RWPE2 (cell line): ENCODE data around the gene DVL1.

Source experiments
- ATAC-seq: fragments of 200-7000 bp; cut with Tn5 transposase; 3 replicates; pipeline ENCODE4 v1.9.1; 2021; ENCODE audit warnings: low read depth
- DNase-seq: peaks from one replicate; pipeline ENCODE4 v3.0.0-alpha.2; 2020; ENCODE audit warnings: low spot score
- H3K27ac ChIP-seq: fragments of 450-650 bp; 2 replicates; pipeline ENCODE4 v1.5.1; 2017; ENCODE audit warnings: mild to moderate bottlenecking; ENCODE audit not compliant: poor library complexity, severe bottlenecking
- H3K27me3 ChIP-seq: fragments of 250-450 bp; sonication (Bioruptor Pico); 2 replicates; pipeline ENCODE4 v1.5.1; 2021; ENCODE audit warnings: mild to moderate bottlenecking, moderate library complexity; ENCODE audit not compliant: insufficient read depth, poor library complexity, severe bottlenecking
- H3K36me3 ChIP-seq: fragments of 250-450 bp; sonication (Bioruptor Pico); 2 replicates; pipeline ENCODE4 v1.5.1; 2020; ENCODE audit warnings: low read depth, mild to moderate bottlenecking, moderate library complexity
- H3K4me1 ChIP-seq: fragments of 250-450 bp; sonication (Bioruptor Pico); 2 replicates; pipeline ENCODE4 v1.5.1; 2021; ENCODE audit warnings: mild to moderate bottlenecking, moderate library complexity; ENCODE audit not compliant: insufficient read depth, poor library complexity, severe bottlenecking
- H3K4me3 ChIP-seq: fragments of 250-450 bp; sonication (Bioruptor Pico); 2 replicates; pipeline ENCODE4 v1.5.1; 2021; ENCODE audit warnings: mild to moderate bottlenecking, moderate library complexity; ENCODE audit not compliant: severe bottlenecking
- H3K9me3 ChIP-seq: fragments of 250-450 bp; sonication (Bioruptor Pico); 2 replicates; pipeline ENCODE4 v1.5.1; 2021; ENCODE audit warnings: mild to moderate bottlenecking, moderate library complexity; ENCODE audit not compliant: severe bottlenecking
- TF ChIP-seq, protein P1 (sequence below): fragments of 450-650 bp; IDR thresholded peaks from one replicate; pipeline ENCODE4 v1.5.1; 2017; ENCODE audit warnings: mild to moderate bottlenecking, moderate library complexity; ENCODE audit not compliant: poor library complexity, severe bottlenecking

DVL1 gene

DNA sequence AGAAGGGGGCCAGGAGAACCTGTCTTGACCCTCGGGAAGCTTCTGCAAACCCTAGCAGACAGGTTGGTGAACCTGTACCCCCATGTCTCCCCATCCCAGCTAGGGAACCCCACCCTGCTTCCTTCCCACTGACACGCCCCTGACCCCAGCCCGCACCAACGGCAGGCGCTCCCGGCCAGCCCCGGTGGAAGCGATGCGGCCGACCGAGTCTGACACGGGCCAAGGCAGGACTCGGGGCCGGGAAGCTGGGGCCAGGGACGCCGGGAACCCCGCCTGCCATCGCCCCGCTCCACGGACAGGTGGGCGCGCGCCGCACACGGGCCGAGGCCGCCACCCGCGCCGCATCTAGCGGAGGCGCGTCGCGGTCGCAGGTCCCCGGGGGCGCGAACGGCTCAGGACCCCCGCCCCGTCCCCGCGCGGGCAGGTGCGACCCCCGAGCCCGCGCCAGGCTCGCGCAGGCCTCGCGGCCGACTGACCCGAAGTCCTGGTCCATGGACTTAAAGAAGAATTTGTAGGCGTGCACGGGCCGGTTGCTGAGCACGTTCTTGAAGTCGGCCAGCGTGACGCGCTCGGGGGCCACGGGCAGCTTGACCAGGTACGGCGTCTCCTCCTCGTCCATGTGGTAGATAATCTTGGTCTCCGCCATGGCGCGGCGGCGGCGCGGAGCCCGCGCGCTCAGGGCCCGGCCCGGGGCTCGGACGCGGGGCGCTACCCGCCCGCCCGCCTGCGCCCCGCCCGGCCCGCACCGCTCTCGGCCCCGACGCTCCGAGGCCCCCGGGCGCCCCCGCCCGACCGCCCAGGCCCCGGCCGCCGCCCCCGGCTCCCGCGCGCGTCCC is 580 bp downstream of the DVL1 start:
- H3K36me3 ChIP-seq = no peaks in the 10 kb centered on the region
- peaks cover 26% of the 10 kb centered on the region for H3K4me1 ChIP-seq
- TF ChIP-seq, protein P1, sequence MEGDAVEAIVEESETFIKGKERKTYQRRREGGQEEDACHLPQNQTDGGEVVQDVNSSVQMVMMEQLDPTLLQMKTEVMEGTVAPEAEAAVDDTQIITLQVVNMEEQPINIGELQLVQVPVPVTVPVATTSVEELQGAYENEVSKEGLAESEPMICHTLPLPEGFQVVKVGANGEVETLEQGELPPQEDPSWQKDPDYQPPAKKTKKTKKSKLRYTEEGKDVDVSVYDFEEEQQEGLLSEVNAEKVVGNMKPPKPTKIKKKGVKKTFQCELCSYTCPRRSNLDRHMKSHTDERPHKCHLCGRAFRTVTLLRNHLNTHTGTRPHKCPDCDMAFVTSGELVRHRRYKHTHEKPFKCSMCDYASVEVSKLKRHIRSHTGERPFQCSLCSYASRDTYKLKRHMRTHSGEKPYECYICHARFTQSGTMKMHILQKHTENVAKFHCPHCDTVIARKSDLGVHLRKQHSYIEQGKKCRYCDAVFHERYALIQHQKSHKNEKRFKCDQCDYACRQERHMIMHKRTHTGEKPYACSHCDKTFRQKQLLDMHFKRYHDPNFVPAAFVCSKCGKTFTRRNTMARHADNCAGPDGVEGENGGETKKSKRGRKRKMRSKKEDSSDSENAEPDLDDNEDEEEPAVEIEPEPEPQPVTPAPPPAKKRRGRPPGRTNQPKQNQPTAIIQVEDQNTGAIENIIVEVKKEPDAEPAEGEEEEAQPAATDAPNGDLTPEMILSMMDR = no peak
- H3K27me3 ChIP-seq = no peaks in the 10 kb centered on the region
- peak; percentile 73 for DNase-seq
- no peaks in the 10 kb centered on the region for H3K9me3 ChIP-seq
- ATAC-seq = no peak
- H3K27ac ChIP-seq = peak overlapping the region; percentile 98
- peak overlapping the region; percentile 90 for H3K4me3 ChIP-seq

DNA sequence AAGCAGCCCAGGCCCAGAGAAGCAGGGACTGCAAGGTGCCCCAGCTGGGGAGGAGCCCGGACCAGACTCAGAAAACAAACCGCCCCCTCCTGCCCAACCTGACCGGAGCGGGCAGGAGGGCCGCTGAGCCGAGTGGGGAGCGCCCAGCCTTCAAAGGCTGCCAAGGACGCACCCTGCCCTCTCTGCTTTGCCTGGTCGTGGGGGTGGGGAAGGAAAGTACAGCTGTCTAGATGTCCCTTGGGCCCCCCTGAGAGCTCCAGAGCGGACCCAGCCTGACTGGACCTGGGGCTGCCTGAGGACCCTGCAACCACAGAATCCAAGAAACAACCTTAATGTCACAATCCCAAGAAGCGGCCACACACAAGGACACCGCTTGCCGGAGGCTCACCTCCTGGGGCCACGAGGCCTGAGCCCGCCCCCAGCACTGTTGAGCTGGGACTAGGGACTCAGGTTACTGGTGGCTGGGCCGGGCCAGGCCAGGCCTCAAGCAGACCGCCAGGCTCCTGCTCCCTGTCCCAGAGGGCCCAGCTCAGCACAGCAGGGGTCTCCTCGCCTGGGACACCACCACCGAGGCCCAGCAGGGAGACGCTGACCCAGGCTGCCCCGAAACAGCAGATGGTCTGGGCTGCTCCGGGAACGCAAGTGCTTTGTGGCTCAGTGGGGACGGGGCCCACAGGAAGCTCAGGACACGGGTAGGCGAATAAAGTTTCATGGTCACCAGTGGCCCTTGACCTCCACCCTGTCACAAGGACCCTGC is 1.4 kb downstream of the DVL1 start:
- Histone ChIP-seq H3K4me3 (peak overlapping the region; percentile 90), H3K27me3 (no peaks in the 10 kb centered on the region), H3K4me1 (peaks cover 26% of the 10 kb centered on the region), H3K27ac (peak overlapping the region; percentile 98), H3K9me3 (no peaks in the 10 kb centered on the region), H3K36me3 (no peaks in the 10 kb centered on the region)
- TF ChIP-seq, protein P1 = no peak
- peak; percentile 15 for ATAC-seq
- DNase-seq = peak; percentile 71

DNA sequence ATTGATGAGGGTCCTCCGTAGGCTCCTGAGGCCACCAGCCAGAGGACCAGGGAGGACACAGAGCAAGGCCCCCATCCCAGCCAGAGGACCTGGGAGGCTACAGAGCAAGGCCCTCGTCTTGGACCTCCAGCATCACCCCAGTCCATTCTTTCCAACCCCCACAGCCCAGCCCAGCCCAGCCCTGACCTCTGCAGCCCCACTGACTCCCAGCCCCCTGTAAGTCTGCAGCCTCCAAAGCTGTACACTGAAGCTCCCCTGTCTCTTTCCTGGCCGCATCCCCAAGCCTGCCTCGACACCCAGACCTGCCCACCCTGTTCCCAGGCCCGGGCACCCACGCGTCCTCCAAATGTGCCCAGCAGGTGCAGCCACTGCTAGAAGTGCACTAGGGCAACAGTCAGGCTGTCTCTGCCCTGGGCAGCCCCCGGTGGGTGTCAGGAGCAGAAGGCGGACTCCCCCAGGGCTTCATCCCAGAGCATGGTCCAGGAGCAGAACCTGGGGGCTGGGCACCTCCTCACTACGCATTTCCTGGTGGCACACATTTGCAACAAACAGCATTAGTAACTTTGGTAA is 2.1 kb downstream of the DVL1 start:
- Histone ChIP-seq H3K27ac (peak overlapping the region; percentile 98), H3K4me1 (peaks cover 26% of the 10 kb centered on the region), H3K27me3 (no peaks in the 10 kb centered on the region), H3K9me3 (no peaks in the 10 kb centered on the region), H3K4me3 (peak overlapping the region; percentile 90), H3K36me3 (no peaks in the 10 kb centered on the region)
- TF ChIP-seq, protein P1 = no peak
- DNase-seq = peak; percentile 55
- no peak for ATAC-seq

DNA sequence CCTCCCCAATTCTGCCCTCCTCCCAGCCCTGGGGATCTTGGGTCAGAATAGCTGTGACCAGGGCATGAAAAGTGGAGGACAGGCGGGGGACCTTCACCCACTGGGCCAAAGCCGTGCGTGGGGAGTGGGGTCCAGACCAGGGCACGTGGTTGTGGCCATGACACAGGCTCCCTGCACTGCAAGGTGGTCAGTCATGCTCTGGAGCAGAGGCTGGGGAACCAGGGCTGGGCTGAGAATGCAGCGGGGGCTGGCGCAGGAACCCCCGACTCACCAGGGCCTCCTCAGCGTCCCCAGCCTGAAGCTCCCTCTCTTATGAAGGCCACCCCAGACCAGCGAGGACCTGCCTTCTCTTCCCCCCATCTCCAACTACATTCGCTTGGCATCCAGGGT is 2.7 kb downstream of the DVL1 start:
- H3K4me3 ChIP-seq = no peak overlapping the region
- peaks cover 26% of the 10 kb centered on the region for H3K4me1 ChIP-seq
- DNase-seq = peak; percentile 54

More for the DNA sequence above, 2.7 kb downstream of the DVL1 start:
- no peak for ATAC-seq
- Histone ChIP-seq H3K36me3 (peaks cover 3% of the 10 kb centered on the region), H3K9me3 (no peaks in the 10 kb centered on the region), H3K27me3 (no peaks in the 10 kb centered on the region), H3K27ac (peak overlapping the region; percentile 98)
- TF ChIP-seq, protein P1 = no peak
